Naive thymus-derived CD4-positive, alpha-beta T cell (primary cell): ENCODE data around the gene MAP3K7CL. TPM values are rescaled to one million over a fixed set of nuclear protein-coding genes. Genes with fewer than 3 reads are reported as not detected.
A peak's percentile ranks its signal among the peaks of the same experiment; 100 is the strongest.

Experiments used
- ATAC-seq: fragments of 150-1000 bp; cut with Tn5 transposase; 2 replicates; pipeline ENCODE4 v1.10.0; 2021; ENCODE audit warnings: mild to moderate bottlenecking, moderate library complexity
- CTCF ChIA-PET: fragments of 350-600 bp; sonication (Branson Sonifier 250); formaldehyde crosslinking; loops from one replicate; lab custom pipeline; 2021; ENCODE audit warnings: antibody characterized with exemption; lab: Charles Lee
- POLR2A ChIA-PET: fragments of 350-600 bp; sonication (Branson Sonifier 250); formaldehyde crosslinking; loops from one replicate; lab custom pipeline; 2021; ENCODE audit warnings: antibody characterized with exemption, inconsistent platforms; lab: Charles Lee
- DNase-seq, 9 donors: peaks; one replicate each; pipeline versions ENCODE4 v3.0.0 to v3.0.0-alpha.2; 2020 to 2022; ENCODE audit warnings: mixed read lengths in 1 of 9
- H3K27ac ChIP-seq: one replicate; pipeline ENCODE4 v1.7.0; 2013; ENCODE audit warnings: mild to moderate bottlenecking, low read depth, low read length, moderate library complexity
- H3K27me3 ChIP-seq, 2 donors: one replicate each; pipeline ENCODE4 v1.7.0; 2013; ENCODE audit warnings: low read length in 2 of 2, mild to moderate bottlenecking in 2 of 2, moderate library complexity in 2 of 2; ENCODE audit not compliant: control insufficient read depth in 2 of 2, insufficient read depth in 2 of 2
- H3K36me3 ChIP-seq, 3 experiments: 1 replicate in 2 of 3; 2 replicates in 1 of 3; pipeline ENCODE4 v1.7.0; 2013; ENCODE audit warnings: low read length in 3 of 3, mild to moderate bottlenecking in 3 of 3, moderate library complexity in 1 of 3; ENCODE audit not compliant: insufficient read depth in 3 of 3, control insufficient read depth in 2 of 3
- H3K4me1 ChIP-seq, 2 donors: one replicate each; pipeline ENCODE4 v1.7.0; 2013; ENCODE audit warnings: low read length in 2 of 2, mild to moderate bottlenecking in 2 of 2, moderate library complexity in 1 of 2; ENCODE audit not compliant: control insufficient read depth in 2 of 2, insufficient read depth in 2 of 2
- H3K4me3 ChIP-seq: 2 replicates; pipeline ENCODE4 v1.7.0; 2013; ENCODE audit warnings: mild to moderate bottlenecking, low read length
- H3K9me3 ChIP-seq, 3 experiments: 1 replicate in 2 of 3; 2 replicates in 1 of 3; pipeline ENCODE4 v1.7.0; 2013; ENCODE audit warnings: low read length in 3 of 3; ENCODE audit not compliant: control insufficient read depth in 2 of 3
- H3K27ac Mint-ChIP-seq, 9 donors: one replicate each; pipeline ENCODE4 v1.8.0; 2020 to 2022; ENCODE audit warnings: mixed read lengths in 9 of 9, mild to moderate bottlenecking in 8 of 9, moderate library complexity in 5 of 9, inconsistent platforms in 2 of 9
- H3K27me3 Mint-ChIP-seq, 5 donors: one replicate each; pipeline ENCODE4 v1.8.0; 2021 to 2022; ENCODE audit warnings: mixed read lengths in 5 of 5, mild to moderate bottlenecking in 1 of 5
- H3K36me3 Mint-ChIP-seq, 5 donors: one replicate each; pipeline ENCODE4 v1.8.0; 2020 to 2022; ENCODE audit warnings: mixed read lengths in 5 of 5, mild to moderate bottlenecking in 3 of 5, inconsistent platforms in 1 of 5
- H3K4me1 Mint-ChIP-seq, 7 donors: one replicate each; pipeline ENCODE4 v1.8.0; 2020 to 2022; ENCODE audit warnings: mixed read lengths in 7 of 7, mild to moderate bottlenecking in 3 of 7, inconsistent platforms in 1 of 7
- H3K4me3 Mint-ChIP-seq, 10 donors: one replicate each; pipeline ENCODE4 v1.8.0; 2020 to 2022; ENCODE audit warnings: mild to moderate bottlenecking in 10 of 10, mixed read lengths in 10 of 10, moderate library complexity in 6 of 10, inconsistent platforms in 2 of 10
- H3K9me3 Mint-ChIP-seq, 11 donors: one replicate each; pipeline ENCODE4 v1.8.0; 2020 to 2022; ENCODE audit warnings: mixed read lengths in 11 of 11, mild to moderate bottlenecking in 4 of 11, inconsistent platforms in 1 of 11, moderate library complexity in 1 of 11
- intact Hi-C, 2 donors: fragments of 100-400 bp; cut with micrococcal nuclease; formaldehyde crosslinking; loops; one replicate each; pipeline ENCODE4 v1.15.1; 2023
- polyA plus RNA-seq, 2 donors: library from polyadenylated mRNA; unstranded; fragments of 300-500 nt; fragmentation: Illumina TruSeq; gene quantifications; one replicate each; pipeline ENCODE4 v1.2.3, GENCODE V29; 2021
- total RNA-seq, 6 experiments: library from RNA in 5 of 6; stranded (reverse) in 5 of 6; gene quantifications; 1 replicate in 5 of 6; 2 replicates in 1 of 6; pipeline ENCODE4 v1.2.3 and lab custom pipeline; 2021 to 2026

MAP3K7CL gene
- total and polyA plus RNA-seq, 7 experiments from 2014 or later = 2.7 to 11.6 (median 6.8) TPM

DNA sequence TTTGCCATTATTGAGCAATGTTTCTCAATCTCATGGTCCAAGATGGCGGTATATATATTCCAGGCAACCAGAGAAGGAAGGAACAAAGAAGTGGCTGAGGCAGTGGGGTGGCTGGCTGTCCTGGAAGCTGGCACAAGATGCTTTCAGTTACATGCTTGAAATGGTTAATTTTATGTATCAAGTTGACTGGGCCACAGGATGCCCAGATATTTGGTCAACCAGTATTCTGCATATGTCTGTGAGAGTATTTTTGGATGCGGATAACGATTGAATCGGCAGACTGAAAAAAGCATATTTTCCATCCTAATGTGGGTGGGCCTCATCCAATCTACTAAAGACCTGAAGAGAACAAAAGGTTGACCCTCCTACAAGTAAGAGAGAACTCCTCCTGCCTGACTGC lies 55.2 kb downstream of the MAP3K7CL start:
- Histone ChIP-seq H3K4me1 (no peaks in the 10 kb centered on the region), H3K9me3 (no peaks in the 10 kb centered on the region), H3K27ac (no peak overlapping the region), H3K36me3 (no peaks in the 10 kb centered on the region), H3K27me3 (peaks cover 0 to 3% of the 10 kb centered on the region in 2 donors), H3K4me3 (no peak overlapping the region)
- CTCF ChIA-PET = no interaction called here
- H3K4me3 Mint-ChIP-seq = no peak overlapping the region
- peaks cover 0 to 8% (median 0%) of the 10 kb centered on the region in 5 donors for H3K36me3 Mint-ChIP-seq
- no peak for ATAC-seq
- intact Hi-C loops = no loop called here
- POLR2A ChIA-PET = no interaction called here
- H3K4me1 Mint-ChIP-seq = peaks cover 0 to 26% (median 0%) of the 10 kb centered on the region in 7 donors
- no peak overlapping the region for H3K27ac Mint-ChIP-seq
- no peaks in the 10 kb centered on the region for H3K9me3 Mint-ChIP-seq
- H3K27me3 Mint-ChIP-seq = peaks cover 0 to 7% (median 0%) of the 10 kb centered on the region in 5 donors
- DNase-seq = no peak

GRCh38 chr21:29186246-29186645 lies 55.8 kb downstream of the MAP3K7CL start:
- no peak overlapping the region for H3K27ac Mint-ChIP-seq
- Histone ChIP-seq H3K9me3 (no peaks in the 10 kb centered on the region), H3K4me1 (no peaks in the 10 kb centered on the region), H3K36me3 (no peaks in the 10 kb centered on the region), H3K27me3 (peaks cover 0 to 3% of the 10 kb centered on the region in 2 donors), H3K4me3 (no peak overlapping the region), H3K27ac (no peak overlapping the region)
- H3K27me3 Mint-ChIP-seq = peaks cover 0 to 7% (median 0%) of the 10 kb centered on the region in 5 donors
- no peaks in the 10 kb centered on the region for H3K9me3 Mint-ChIP-seq
- DNase-seq = no peak
- ATAC-seq = no peak
- H3K36me3 Mint-ChIP-seq = peaks cover 0 to 8% (median 0%) of the 10 kb centered on the region in 5 donors
- H3K4me3 Mint-ChIP-seq = no peak overlapping the region
- intact Hi-C loops = no loop called here
- ChIA-PET POLR2A (no interaction called here), CTCF (no interaction called here)
- H3K4me1 Mint-ChIP-seq = peaks cover 0 to 29% (median 0%) of the 10 kb centered on the region in 7 donors

GRCh38 chr21:29187944-29188343 lies 57.5 kb downstream of the MAP3K7CL start:
- Mint-ChIP-seq H3K27me3 (peaks cover 0 to 3% (median 0%) of the 10 kb centered on the region in 5 donors), H3K36me3 (peaks cover 0 to 6% (median 0%) of the 10 kb centered on the region in 5 donors), H3K9me3 (no peaks in the 10 kb centered on the region), H3K27ac (no peak overlapping the region), H3K4me1 (peaks cover 0 to 14% (median 0%) of the 10 kb centered on the region in 7 donors), H3K4me3 (no peak overlapping the region)
- H3K9me3 ChIP-seq = no peaks in the 10 kb centered on the region
- no peak overlapping the region for H3K27ac ChIP-seq
- ChIA-PET CTCF (no interaction called here), POLR2A (no interaction called here)
- intact Hi-C loops = no loop called here
- ATAC-seq (no peak), DNase-seq (no peak)
- H3K4me3 ChIP-seq = no peak overlapping the region
- H3K4me1 ChIP-seq = no peaks in the 10 kb centered on the region
- H3K27me3 ChIP-seq = peaks cover 0 to 3% of the 10 kb centered on the region in 2 donors
- H3K36me3 ChIP-seq = no peaks in the 10 kb centered on the region

DNA sequence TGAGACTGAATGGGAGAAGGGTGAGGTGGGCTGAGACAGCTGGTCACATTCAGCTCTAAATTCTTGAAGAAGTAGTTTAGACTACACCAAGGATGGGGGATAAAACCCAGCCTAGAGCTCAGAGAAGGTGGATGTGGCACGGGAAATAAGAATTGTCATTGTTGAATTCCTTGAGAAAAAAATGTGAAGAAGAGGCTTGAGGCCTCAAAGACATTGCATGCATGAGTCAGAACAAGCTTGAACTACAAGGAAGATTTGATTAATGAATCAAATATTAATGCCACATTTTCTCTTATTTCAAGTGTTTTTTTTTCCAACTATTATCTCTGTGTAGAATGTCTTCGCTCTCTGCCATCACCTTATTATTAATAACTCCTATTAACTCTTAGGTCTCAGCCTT lies 58.9 kb downstream of the MAP3K7CL start:
- ChIA-PET CTCF (no interaction called here), POLR2A (no interaction called here)
- peaks cover 0 to 11% (median 0%) of the 10 kb centered on the region in 7 donors for H3K4me1 Mint-ChIP-seq
- Histone ChIP-seq H3K4me3 (no peak overlapping the region), H3K4me1 (no peaks in the 10 kb centered on the region), H3K27ac (no peak overlapping the region), H3K27me3 (peaks cover 0 to 1% of the 10 kb centered on the region in 2 donors), H3K36me3 (no peaks in the 10 kb centered on the region), H3K9me3 (no peaks in the 10 kb centered on the region)
- ATAC-seq (no peak), DNase-seq (no peak)
- no peaks in the 10 kb centered on the region for H3K27me3 Mint-ChIP-seq
- intact Hi-C loops = no loop called here
- no peak overlapping the region for H3K4me3 Mint-ChIP-seq
- no peaks in the 10 kb centered on the region for H3K9me3 Mint-ChIP-seq
- no peak overlapping the region for H3K27ac Mint-ChIP-seq
- peaks cover 0 to 5% (median 0%) of the 10 kb centered on the region in 5 donors for H3K36me3 Mint-ChIP-seq

GRCh38 chr21:29190923-29191331 lies 60.5 kb downstream of the MAP3K7CL start:
- intact Hi-C loops = loop anchor here in 1 of 2 donors (10.0 kb wide), 2 partner anchors 306 to 356 kb away; a partner anchor contains a TSS
- no peak overlapping the region for H3K4me3 ChIP-seq
- Mint-ChIP-seq H3K27ac (no peak overlapping the region), H3K27me3 (no peaks in the 10 kb centered on the region), H3K4me3 (no peak overlapping the region), H3K4me1 (peaks cover 6 to 27% (median 14%) of the 10 kb centered on the region in 7 donors), H3K9me3 (peaks cover 0 to 2% (median 0%) of the 10 kb centered on the region in 11 donors), H3K36me3 (peaks cover 0 to 8% (median 0%) of the 10 kb centered on the region in 5 donors)
- DNase-seq (no peak), ATAC-seq (peak; percentile 59)
- H3K27me3 ChIP-seq = no peaks in the 10 kb centered on the region
- H3K36me3 ChIP-seq = no peaks in the 10 kb centered on the region
- no peak overlapping the region for H3K27ac ChIP-seq
- CTCF ChIA-PET = no interaction called here
- peaks cover 0 to 2% of the 10 kb centered on the region in 2 donors for H3K4me1 ChIP-seq
- POLR2A ChIA-PET = no interaction called here
- no peaks in the 10 kb centered on the region for H3K9me3 ChIP-seq

DNA sequence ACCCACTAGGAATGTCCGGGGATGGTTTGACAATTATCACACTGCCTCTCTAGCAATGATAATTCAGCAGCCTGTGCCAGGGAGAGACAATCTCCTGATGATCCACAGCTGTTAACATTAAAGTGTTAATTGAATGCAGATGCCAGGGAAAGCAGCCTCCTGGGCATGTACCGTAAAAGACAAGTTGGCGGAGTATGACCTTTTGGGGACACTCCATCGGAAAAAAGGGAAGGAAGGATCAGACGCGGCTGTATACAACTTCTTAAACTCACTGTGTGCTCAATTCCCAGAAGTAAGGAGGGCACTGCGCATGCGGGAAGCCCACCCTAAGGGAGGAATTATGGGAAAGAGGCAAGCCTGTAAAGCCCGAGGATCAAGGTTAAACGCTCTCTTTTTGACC lies 62.6 kb downstream of the MAP3K7CL start:
- ATAC-seq (no peak), DNase-seq (no peak)
- Histone ChIP-seq H3K27me3 (no peaks in the 10 kb centered on the region), H3K9me3 (no peaks in the 10 kb centered on the region), H3K4me1 (peaks cover 0 to 2% of the 10 kb centered on the region in 2 donors), H3K36me3 (no peaks in the 10 kb centered on the region), H3K27ac (no peak overlapping the region), H3K4me3 (no peak overlapping the region)
- Mint-ChIP-seq H3K27ac (peak overlapping the region in 2 of 9 donors; percentile 55 to 69), H3K4me3 (no peak overlapping the region), H3K27me3 (no peaks in the 10 kb centered on the region), H3K4me1 (peaks cover 12 to 45% (median 24%) of the 10 kb centered on the region in 7 donors), H3K9me3 (peaks cover 0 to 15% (median 7%) of the 10 kb centered on the region in 11 donors), H3K36me3 (peaks cover 0 to 23% (median 5%) of the 10 kb centered on the region in 5 donors)
- intact Hi-C loops = loop anchor here in 1 of 2 donors (10.0 kb wide), 2 partner anchors 308 to 358 kb away; a partner anchor contains a TSS
- ChIA-PET POLR2A (interaction anchor here (0.7 kb wide), 1 partner anchor 68 kb away, joined by 3 read pairs; no protein-coding TSS in a partner anchor), CTCF (no interaction called here)

DNA sequence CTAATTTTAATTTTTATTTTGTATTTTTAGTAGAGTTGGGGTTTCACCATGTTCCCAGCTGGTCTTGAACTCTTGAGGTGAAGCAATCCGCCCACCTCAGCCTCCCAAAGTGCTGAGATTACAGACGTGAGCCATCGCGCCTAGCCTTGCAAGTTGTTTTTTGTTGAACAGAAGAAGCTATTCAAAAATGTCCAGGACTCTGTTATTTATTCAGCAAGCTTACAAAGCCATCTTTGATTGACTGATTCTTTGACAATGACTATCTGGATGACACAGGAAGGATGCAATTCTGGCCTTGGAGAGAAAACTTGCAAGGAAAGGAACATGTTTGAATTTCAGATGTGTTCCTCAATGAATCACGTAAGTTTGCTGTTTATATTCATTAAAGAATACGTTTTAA lies 63.5 kb downstream of the MAP3K7CL start:
- H3K27ac Mint-ChIP-seq = no peak overlapping the region
- Histone ChIP-seq H3K27me3 (no peaks in the 10 kb centered on the region), H3K4me3 (no peak overlapping the region), H3K9me3 (peaks cover 0 to 2% (median 0%) of the 10 kb centered on the region in 3 experiments), H3K4me1 (peaks cover 0 to 2% of the 10 kb centered on the region in 2 donors), H3K27ac (no peak overlapping the region), H3K36me3 (no peaks in the 10 kb centered on the region)
- peaks cover 0 to 29% (median 5%) of the 10 kb centered on the region in 5 donors for H3K36me3 Mint-ChIP-seq
- H3K4me1 Mint-ChIP-seq = peaks cover 12 to 45% (median 24%) of the 10 kb centered on the region in 7 donors
- H3K9me3 Mint-ChIP-seq = peaks cover 0 to 23% (median 9%) of the 10 kb centered on the region in 11 donors
- intact Hi-C loops = loop anchor here in 1 of 2 donors (10.0 kb wide), 2 partner anchors 309 to 359 kb away; a partner anchor contains a TSS
- ChIA-PET CTCF (interaction anchor here (0.6 kb wide), 1 partner anchor 41 kb away, joined by 3 read pairs; no protein-coding TSS in a partner anchor), POLR2A (interaction anchor here (0.7 kb wide), 1 partner anchor 69 kb away, joined by 3 read pairs; no protein-coding TSS in a partner anchor)
- DNase-seq (no peak), ATAC-seq (no peak)
- H3K27me3 Mint-ChIP-seq = no peaks in the 10 kb centered on the region
- no peak overlapping the region for H3K4me3 Mint-ChIP-seq
